SU-DHL-6 (cell line): ENCODE measurements around the gene NOVA1.

ENCODE experiments used
- H2AFZ ChIP-seq: fragments of 200-600 bp; sonication (generic); 2 replicates; pipeline ENCODE4 v1.6.1; 2014; ENCODE audit warnings: low read depth, mild to moderate bottlenecking, moderate library complexity, mixed read lengths, antibody characterized with exemption, low read length; ENCODE audit not compliant: severe bottlenecking
- H3F3A ChIP-seq: fragments of 200-600 bp; shearing (Covaris generic); 2 replicates; pipeline ENCODE4 v1.6.0; 2016; ENCODE audit warnings: antibody characterized with exemption, mild to moderate bottlenecking; ENCODE audit not compliant: insufficient read depth
- H3K27ac ChIP-seq: fragments of 200-600 bp; sonication (generic); 2 replicates; pipeline ENCODE4 v1.5.1; 2016; ENCODE audit warnings: low read depth, mild to moderate bottlenecking, low read length, moderate library complexity, mixed read lengths
- H3K27me3 ChIP-seq: fragments of 200-600 bp; sonication (generic), shearing (Covaris generic); 2 replicates; pipeline ENCODE4 v1.6.0; 2014; ENCODE audit warnings: mild to moderate bottlenecking, low read length
- H3K36me3 ChIP-seq: fragments of 200-600 bp; sonication (generic); 2 replicates; pipeline ENCODE4 v1.6.1; 2014; ENCODE audit warnings: mild to moderate bottlenecking, low read length, mixed read lengths
- H3K4me2 ChIP-seq: fragments of 300-600, 200-600 bp; shearing (Covaris generic), sonication (generic); 2 replicates; pipeline ENCODE4 v1.6.0; 2014; ENCODE audit warnings: low read length, low read depth, mild to moderate bottlenecking; ENCODE audit not compliant: poor library complexity, severe bottlenecking
- H3K4me3 ChIP-seq: fragments of 200-600 bp; sonication (generic); 2 replicates; pipeline ENCODE4 v1.5.1; 2014; ENCODE audit warnings: antibody characterized with exemption, low read length, mild to moderate bottlenecking, mixed read lengths; ENCODE audit not compliant: insufficient read depth, poor library complexity, severe bottlenecking
- H3K79me2 ChIP-seq: fragments of 200-600 bp; sonication (generic); 2 replicates; pipeline ENCODE4 v1.6.1; 2014; ENCODE audit warnings: mild to moderate bottlenecking, low read length, moderate library complexity; ENCODE audit not compliant: insufficient read depth
- H3K9ac ChIP-seq: fragments of 200-600 bp; sonication (generic); 2 replicates; pipeline ENCODE4 v1.7.0; 2014; ENCODE audit warnings: mild to moderate bottlenecking, low read length
- H3K9me2 ChIP-seq: fragments of 200-600 bp; sonication (generic); replicated peaks from 2 replicates; pipeline ENCODE4 v1.6.1; 2014; ENCODE audit warnings: low read length; ENCODE audit not compliant: insufficient read depth
- H3K9me3 ChIP-seq: fragments of 200-600 bp; sonication (generic); 2 replicates; pipeline ENCODE4 v1.6.1; 2014; ENCODE audit warnings: low read length, mixed read lengths; ENCODE audit not compliant: insufficient read depth
- H4K20me1 ChIP-seq: fragments of 200-600 bp; sonication (generic); 2 replicates; pipeline ENCODE4 v1.6.1; 2014; ENCODE audit warnings: low read depth, mild to moderate bottlenecking, antibody characterized with exemption, low read length, moderate library complexity, mixed read lengths
- CTCF ChIP-seq: fragments of 200-600 bp; sonication (generic); IDR thresholded peaks from one replicate; pipeline ENCODE4 v1.5.1; 2017; ENCODE audit warnings: antibody characterized with exemption, mild to moderate bottlenecking, low read length, moderate library complexity; ENCODE audit not compliant: insufficient read depth, poor library complexity, severe bottlenecking
- EZH2phosphoT487 ChIP-seq: fragments of 200-600 bp; sonication (generic), shearing (Covaris generic); conservative IDR thresholded peaks from 2 replicates; pipeline ENCODE4 v1.6.1; 2018; ENCODE audit warnings: mild to moderate bottlenecking, antibody characterized with exemption, low read length, moderate library complexity, mixed read lengths

Gene NOVA1

GRCh38 chr14:26538176-26538575 lies 59.7 kb downstream of the NOVA1 start:
- H3K27ac ChIP-seq, result no peak overlapping the region
- no peaks in the 10 kb centered on the region for H3K9me2 ChIP-seq
- no peak overlapping the region for H3K4me2 ChIP-seq
- no peak overlapping the region for H2AFZ ChIP-seq
- no peaks in the 10 kb centered on the region for H3K36me3 ChIP-seq
- no peak overlapping the region for H3K9ac ChIP-seq
- H3K9me3 ChIP-seq, result no peaks in the 10 kb centered on the region; the same call in 1 of the 2 replicates
- no peaks in the 10 kb centered on the region for H3K79me2 ChIP-seq
- no peak overlapping the region for H3K4me3 ChIP-seq
- H3F3A ChIP-seq, result no peaks in the 10 kb centered on the region
- H4K20me1 ChIP-seq, result no peaks in the 10 kb centered on the region
- H3K27me3 ChIP-seq, result no peaks in the 10 kb centered on the region
- TF ChIP-seq EZH2phosphoT487 (no peak), CTCF (no peak)

GRCh38 chr14:26531894-26532293 lies 65.9 kb downstream of the NOVA1 start:
- Histone ChIP-seq H3K79me2 (no peaks in the 10 kb centered on the region), H3F3A (no peaks in the 10 kb centered on the region), H3K27me3 (no peaks in the 10 kb centered on the region), H3K9me2 (no peaks in the 10 kb centered on the region), H4K20me1 (no peaks in the 10 kb centered on the region), H3K27ac (no peak overlapping the region), H3K9me3 (no peaks in the 10 kb centered on the region; the same call in 1 of the 2 replicates), H3K4me3 (no peak overlapping the region), H2AFZ (no peak overlapping the region), H3K36me3 (no peaks in the 10 kb centered on the region), H3K4me2 (no peak overlapping the region), H3K9ac (no peak overlapping the region)
- TF ChIP-seq CTCF, result no peak
- no peak for TF ChIP-seq EZH2phosphoT487

GRCh38 chr14:26528415-26529182 lies 69.2 kb downstream of the NOVA1 start:
- Histone ChIP-seq H3K4me2 (no peak overlapping the region), H2AFZ (no peak overlapping the region), H3K36me3 (no peaks in the 10 kb centered on the region), H3K79me2 (no peaks in the 10 kb centered on the region), H3K9me2 (no peaks in the 10 kb centered on the region), H3K9ac (no peak overlapping the region), H3K9me3 (no peaks in the 10 kb centered on the region; the same call in 1 of the 2 replicates), H3K4me3 (no peak overlapping the region), H3F3A (no peaks in the 10 kb centered on the region), H3K27me3 (no peaks in the 10 kb centered on the region), H4K20me1 (no peaks in the 10 kb centered on the region), H3K27ac (no peak overlapping the region)
- no peak for TF ChIP-seq EZH2phosphoT487
- no peak for TF ChIP-seq CTCF
